Hepatocyte (in vitro differentiated cells): ENCODE data around the gene CNTNAP2. TPM values are rescaled to one million over a fixed set of nuclear protein-coding genes. Genes with fewer than 3 reads are reported as not detected.
A peak's percentile ranks its signal among the peaks of the same experiment; 100 is the strongest.
"Not testable (repeated sequence)": the region's sequence is repeated elsewhere in the genome, so short reads cannot be mapped to it uniquely, and the experiment has no call there.

Experiments
- DNase-seq: peaks from one replicate; pipeline ENCODE4 v3.0.0-alpha.2; 2016; ENCODE audit warnings: low spot score
- H2AFZ ChIP-seq: fragments of 200-600 bp; sonication (generic); 2 replicates; pipeline ENCODE4 v1.6.0; 2016; ENCODE audit warnings: antibody characterized with exemption, mild to moderate bottlenecking
- H3K27ac ChIP-seq: fragments of 200-600 bp; sonication (generic); 2 replicates; pipeline ENCODE4 v1.5.1; 2016; ENCODE audit warnings: mild to moderate bottlenecking
- H3K27me3 ChIP-seq: fragments of 200-600 bp; sonication (generic); 2 replicates; pipeline ENCODE4 v1.6.1; 2016
- H3K36me3 ChIP-seq: fragments of 200-600 bp; sonication (generic); replicated peaks from 2 replicates; pipeline ENCODE4 v1.5.1; 2016; ENCODE audit warnings: low read depth; ENCODE audit not compliant: insufficient read depth
- H3K4me1 ChIP-seq: fragments of 200-600 bp; sonication (generic); 2 replicates; pipeline ENCODE4 v1.5.1; 2016; ENCODE audit warnings: mild to moderate bottlenecking, moderate library complexity; ENCODE audit not compliant: insufficient read depth
- H3K4me2 ChIP-seq: fragments of 200-600 bp; sonication (generic); 2 replicates; pipeline ENCODE4 v1.6.0; 2016
- H3K4me3 ChIP-seq: fragments of 200-600 bp; sonication (generic); 2 replicates; pipeline ENCODE4 v1.5.1; 2016; ENCODE audit warnings: mild to moderate bottlenecking
- H3K79me2 ChIP-seq: fragments of 200-600 bp; sonication (generic); 2 replicates; pipeline ENCODE4 v1.6.0; 2017; ENCODE audit warnings: mild to moderate bottlenecking
- H3K9me2 ChIP-seq: fragments of 200-600 bp; sonication (generic); replicated peaks from 2 replicates; pipeline ENCODE4 v1.6.0; 2017; ENCODE audit warnings: mild to moderate bottlenecking; ENCODE audit not compliant: insufficient read depth
- H3K9me3 ChIP-seq: fragments of 200-600 bp; sonication (generic); 2 replicates; pipeline ENCODE4 v1.5.1; 2016; ENCODE audit warnings: low read depth, mild to moderate bottlenecking
- H4K20me1 ChIP-seq: fragments of 200-600 bp; sonication (generic); 2 replicates; pipeline ENCODE4 v1.6.0; 2016; ENCODE audit warnings: mild to moderate bottlenecking; ENCODE audit not compliant: insufficient read depth, poor library complexity, severe bottlenecking
- CTCF ChIP-seq: fragments of 200-600 bp; sonication (generic); IDR thresholded peaks from 2 replicates; pipeline ENCODE4 v1.5.1; 2016; ENCODE audit warnings: antibody characterized with exemption, mild to moderate bottlenecking; ENCODE audit not compliant: poor library complexity
- EZH2 ChIP-seq: fragments of 200-600 bp; sonication (generic); IDR thresholded peaks from 2 replicates; pipeline ENCODE4 v1.6.1; 2016; ENCODE audit warnings: antibody characterized with exemption, mild to moderate bottlenecking, borderline replicate concordance
- EZH2phosphoT487 ChIP-seq: fragments of 200-600 bp; sonication (generic); IDR thresholded peaks from one replicate; pipeline ENCODE4 v1.6.1; 2018; ENCODE audit warnings: antibody characterized with exemption, mild to moderate bottlenecking, low read depth, moderate library complexity; ENCODE audit not compliant: unreplicated experiment, severe bottlenecking
- WGBS: methylation state at CpG from one replicate; pipeline ENCODE4 v1.1.6; 2016; ENCODE audit warnings: low lambda C conversion rate; ENCODE audit errors: missing lambda C conversion rate; 5-methylcytosine and 5-hydroxymethylcytosine counted together
- polyA plus RNA-seq: library from polyadenylated mRNA; unstranded; fragments of >200 nt; fragmentation: Nextera tagmentation; extraction: Ambion mirVana; gene quantifications from 2 replicates; pipeline ENCODE4 v1.2.1, GENCODE V29; 2016
- total RNA-seq: library from RNA; depleted of rRNA; stranded (reverse); fragments of >200 nt; gene quantifications from 2 replicates; pipeline ENCODE4 v1.2.3, GENCODE V29; 2014

CNTNAP2 gene
- total and polyA plus RNA-seq, 2 experiments from 2014 or later, result 7.5 to 14.7 TPM

DNA sequence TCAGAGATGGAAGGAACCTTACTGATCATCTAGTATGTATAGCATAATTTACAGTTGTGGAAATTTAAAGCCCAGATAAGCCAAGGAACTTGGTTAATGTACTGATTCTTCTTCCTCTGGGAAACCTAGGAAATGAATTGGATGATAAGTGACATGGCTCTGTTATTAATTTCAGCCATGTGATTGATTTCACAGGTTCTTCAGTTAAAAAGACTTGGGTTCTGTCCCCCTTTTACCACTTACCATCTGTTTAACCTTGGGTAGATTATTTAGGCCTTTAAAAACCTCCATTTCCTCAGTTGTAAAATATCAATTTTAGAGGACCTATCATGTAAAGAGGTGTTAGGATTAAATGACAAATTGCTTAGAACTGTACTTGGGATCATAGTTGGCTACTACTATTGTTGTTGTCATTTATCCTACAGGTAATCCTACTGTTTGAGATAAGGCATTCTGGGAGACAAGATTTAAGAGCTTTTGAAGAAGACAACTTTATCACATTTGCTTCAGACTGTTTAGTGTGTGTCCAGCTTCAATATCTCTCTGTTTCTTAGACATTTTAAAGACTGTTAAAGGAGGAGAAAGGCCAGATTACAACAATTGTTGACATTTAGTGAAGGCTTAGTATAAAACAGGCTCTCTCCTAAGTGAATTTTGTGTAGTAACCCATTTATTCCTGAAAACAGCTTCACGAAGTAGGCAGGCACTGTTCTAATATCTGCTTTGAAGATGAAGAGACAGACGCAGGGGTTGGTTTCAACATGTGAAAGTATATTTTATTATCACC lies 1476.9 kb downstream of the CNTNAP2 start:
- no peak overlapping the region for H3K4me2 ChIP-seq
- no peak overlapping the region for H3K4me3 ChIP-seq
- H3K79me2 ChIP-seq, result no peaks in the 10 kb centered on the region
- no peaks in the 10 kb centered on the region for H3K9me2 ChIP-seq
- H4K20me1 ChIP-seq, result no peaks in the 10 kb centered on the region
- no peak overlapping the region for H2AFZ ChIP-seq
- no peaks in the 10 kb centered on the region for H3K27me3 ChIP-seq
- no peak overlapping the region for H3K27ac ChIP-seq
- H3K36me3 ChIP-seq, result no peaks in the 10 kb centered on the region
- WGBS, result 44% methylated on average over 2 of the region's 2 CpGs
- H3K4me1 ChIP-seq, result no peaks in the 10 kb centered on the region
- H3K9me3 ChIP-seq, result no peaks in the 10 kb centered on the region
- TF ChIP-seq EZH2, result no peak
- no peak for TF ChIP-seq EZH2phosphoT487
- no peak for TF ChIP-seq CTCF
- no peak for DNase-seq

- H3K4me2 ChIP-seq, result no peak overlapping the region
- H3K4me3 ChIP-seq, result no peak overlapping the region
- no peak overlapping the region for H3K27ac ChIP-seq
- no peaks in the 10 kb centered on the region for H3K4me1 ChIP-seq
- DNase-seq, result no peak
- no peak overlapping the region for H2AFZ ChIP-seq
- no peaks in the 10 kb centered on the region for H3K9me3 ChIP-seq
- no peaks in the 10 kb centered on the region for H3K79me2 ChIP-seq
- 47% methylated on average over 1 of the region's 1 CpG for WGBS
- no peaks in the 10 kb centered on the region for H3K36me3 ChIP-seq
- H3K9me2 ChIP-seq, result no peaks in the 10 kb centered on the region
- no peaks in the 10 kb centered on the region for H4K20me1 ChIP-seq
- TF ChIP-seq CTCF (no peak), EZH2phosphoT487 (no peak), EZH2 (no peak)
- no peaks in the 10 kb centered on the region for H3K27me3 ChIP-seq
These were observed 1478.4 kb downstream of the CNTNAP2 start for GRCh38 chr7:147595042-147595441.

- H2AFZ ChIP-seq, result not testable (repeated sequence)
These were observed 1482.1 kb downstream of the CNTNAP2 start for GRCh38 chr7:147598687-147599086.

DNA sequence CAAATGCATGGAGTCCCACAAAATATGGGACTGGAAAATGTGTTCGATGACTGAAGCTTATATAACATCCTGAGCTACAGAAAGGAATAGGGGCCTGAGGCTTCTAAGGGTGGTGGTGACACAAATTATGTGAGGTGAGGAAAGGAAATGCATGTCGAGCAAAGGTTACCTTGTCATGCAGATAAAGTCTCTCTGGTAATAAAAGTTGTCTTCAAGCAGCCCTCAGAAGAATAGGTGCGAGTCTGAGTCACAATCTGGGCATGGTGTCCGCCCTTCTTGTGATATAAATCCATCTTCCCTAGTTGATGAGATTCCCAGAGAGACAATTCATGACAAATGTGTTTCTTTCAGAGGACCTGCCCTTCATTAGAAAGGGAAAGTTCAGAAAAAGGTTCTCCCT lies 1488.7 kb downstream of the CNTNAP2 start:
- Histone ChIP-seq H3K27ac (peak overlapping the region; percentile 23), H3K36me3 (no peaks in the 10 kb centered on the region), H3K9me2 (no peaks in the 10 kb centered on the region), H3K4me3 (no peak overlapping the region), H3K9me3 (no peaks in the 10 kb centered on the region), H3K27me3 (no peaks in the 10 kb centered on the region), H3K4me1 (no peaks in the 10 kb centered on the region), H4K20me1 (no peaks in the 10 kb centered on the region), H2AFZ (no peak overlapping the region), H3K79me2 (no peaks in the 10 kb centered on the region), H3K4me2 (no peak overlapping the region)
- WGBS, result 51% methylated on average over 4 of the region's 4 CpGs
- no peak for TF ChIP-seq CTCF
- TF ChIP-seq EZH2, result no peak
- TF ChIP-seq EZH2phosphoT487, result no peak
- DNase-seq, result peak; percentile 43

More at GRCh38 chr7:147598687-147599086, 1482.1 kb downstream of the CNTNAP2 start:
- H3K27me3 ChIP-seq, H3K9me2 ChIP-seq, H3K4me3 ChIP-seq, H3K79me2 ChIP-seq, H3K36me3 ChIP-seq, H3K27ac ChIP-seq, H4K20me1 ChIP-seq, DNase-seq, H3K9me3 ChIP-seq, H3K4me2 ChIP-seq, H3K4me1 ChIP-seq: not testable (repeated sequence)
- 92% methylated on average over 2 of the region's 2 CpGs for WGBS
